Gastroesophageal sphincter (tissue), 4 donors: ENCODE results near the gene ATP1A3. TPM values are rescaled to one million over a fixed set of nuclear protein-coding genes. Genes with fewer than 3 reads are reported as not detected.
"Not testable (repeated sequence)": the region's sequence is repeated elsewhere in the genome, so short reads cannot be mapped to it uniquely, and the experiment has no call there.

ENCODE experiments used
- ATAC-seq: fragments of 150-250 bp; one replicate; pipeline ENCODE4 v1.9.1; 2016; ENCODE audit warnings: mild to moderate bottlenecking, moderate library complexity
- H3K27ac ChIP-seq, 4 donors: fragments of 200-600 bp; sonication (generic) in 3 of 4; 1 replicate in 3 of 4; 2 replicates in 1 of 4; pipeline ENCODE4 v1.5.1; 2016 to 2019
- H3K27me3 ChIP-seq: fragments of 200-600 bp; sonication (generic); one replicate; pipeline ENCODE4 v1.5.1; 2019
- H3K36me3 ChIP-seq, 2 donors: fragments of 200-600 bp; sonication (generic); one replicate each; pipeline ENCODE4 v1.5.1; 2019; ENCODE audit warnings: control low read depth in 1 of 2
- H3K4me1 ChIP-seq, 3 donors: fragments of 200-600 bp; sonication (generic); 1 replicate in 2 of 3; 2 replicates in 1 of 3; pipeline ENCODE4 v1.5.1; 2016 to 2019; ENCODE audit warnings: control low read depth in 2 of 3
- H3K4me3 ChIP-seq, 2 donors: fragments of 200-600 bp; sonication (generic); one replicate each; pipeline ENCODE4 v1.5.1; 2019; ENCODE audit warnings: mild to moderate bottlenecking in 1 of 2, moderate library complexity in 1 of 2
- H3K9me3 ChIP-seq, 3 donors: fragments of 200-600 bp; sonication (generic); one replicate each; pipeline ENCODE4 v1.5.1; 2017 to 2019; ENCODE audit warnings: control low read depth in 2 of 3
- CTCF ChIP-seq, 4 experiments: fragments of 200-600 bp in 2 of 4; fragments of 450-650 bp in 2 of 4; sonication (generic) in 1 of 4; IDR thresholded peaks; one replicate each; pipeline ENCODE4 v1.5.1; 2017 to 2019; ENCODE audit warnings: antibody characterized with exemption in 4 of 4, mild to moderate bottlenecking in 2 of 4, moderate library complexity in 2 of 4
- EP300 ChIP-seq: sonication (generic); formaldehyde crosslinking; IDR thresholded peaks from one replicate; pipeline ENCODE4 v1.6.1; 2017; ENCODE audit warnings: antibody characterized with exemption, mild to moderate bottlenecking
- POLR2A ChIP-seq, 2 donors: fragments of 450-650 bp; IDR thresholded peaks; one replicate each; pipeline ENCODE4 v1.6.1; 2017; ENCODE audit warnings: antibody characterized with exemption in 2 of 2, mild to moderate bottlenecking in 2 of 2, moderate library complexity in 1 of 2
- POLR2AphosphoS5 ChIP-seq: sonication (generic); formaldehyde crosslinking; IDR thresholded peaks from one replicate; pipeline ENCODE4 v1.6.1; 2017; ENCODE audit warnings: antibody characterized with exemption
- WGBS, 2 donors: methylation state at CpG; one replicate each; pipeline ENCODE4 v1.1.5; 2018; ENCODE audit warnings: low coverage in 1 of 2; 5-methylcytosine and 5-hydroxymethylcytosine counted together
- total RNA-seq, 4 donors: library from RNA; depleted of rRNA; stranded (reverse); fragments of >200 nt; gene quantifications; one replicate each; pipeline ENCODE4 v1.1.0, GENCODE V29; 2016

The ATP1A3 gene
- total RNA-seq, 4 donors from 2014 or later = 0.81 to 2.6 (median 1.1) TPM; not detected in 1

GRCh38 chr19:41997851-41998229, 3.8 kb upstream of the ATP1A3 start:
- WGBS, 2 donors = 0 to 2% methylated on average over 3 to 8 of the region's 14 CpGs
- H3K4me1 ChIP-seq = peaks cover 0 to 40% (median 19%) of the 10 kb centered on the region in 3 donors
- H3K27ac ChIP-seq = no peak overlapping the region
- H3K27me3 ChIP-seq = peaks cover 100% of the 10 kb centered on the region
- H3K4me3 ChIP-seq = no peak overlapping the region
- no peaks in the 10 kb centered on the region for H3K9me3 ChIP-seq
- no peak for TF ChIP-seq POLR2AphosphoS5
- TF ChIP-seq POLR2A (IDR thresholded peaks at IDR 0.05) = no peak
- no peak for TF ChIP-seq CTCF (IDR thresholded peaks at IDR 0.05)
- TF ChIP-seq EP300 = no peak
- no peak for ATAC-seq
- H3K36me3 ChIP-seq = peaks cover 0 to 18% of the 10 kb centered on the region in 2 donors

- H3K27ac ChIP-seq = no peak overlapping the region
- H3K9me3 ChIP-seq = no peaks in the 10 kb centered on the region
- H3K4me1 ChIP-seq = peaks cover 0 to 40% (median 19%) of the 10 kb centered on the region in 3 donors
- H3K27me3 ChIP-seq = peaks cover 100% of the 10 kb centered on the region
- no peak for TF ChIP-seq POLR2A (IDR thresholded peaks at IDR 0.05)
- TF ChIP-seq CTCF (IDR thresholded peaks at IDR 0.05) = no peak
- no peak for TF ChIP-seq POLR2AphosphoS5
- no peak for TF ChIP-seq EP300
- 1 to 2% methylated on average over 16 to 25 of the region's 35 CpGs for WGBS, 2 donors
- peak; percentile 40 for ATAC-seq
- H3K4me3 ChIP-seq = no peak overlapping the region
- peaks cover 0 to 13% of the 10 kb centered on the region in 2 donors for H3K36me3 ChIP-seq
Measured at GRCh38 chr19:41997121-41997850, 3.3 kb upstream of the ATP1A3 start.

GRCh38 chr19:41995959-41996797, 2.1 kb upstream of the ATP1A3 start:
- TF ChIP-seq POLR2AphosphoS5 (no peak), POLR2A (IDR thresholded peaks at IDR 0.05) (no peak), EP300 (no peak), CTCF (IDR thresholded peaks at IDR 0.05) (no peak)
- Histone ChIP-seq H3K9me3 (no peaks in the 10 kb centered on the region), H3K36me3 (peaks cover 0 to 2% of the 10 kb centered on the region in 2 donors), H3K4me3 (no peak overlapping the region), H3K27ac (no peak overlapping the region), H3K4me1 (peaks cover 0 to 40% (median 19%) of the 10 kb centered on the region in 3 donors), H3K27me3 (peaks cover 100% of the 10 kb centered on the region)
- ATAC-seq = no peak
- WGBS, 2 donors = 23 to 33% methylated on average over 5 to 6 of the region's 12 CpGs

- Histone ChIP-seq H3K9me3 (no peaks in the 10 kb centered on the region), H3K4me1 (peaks cover 0 to 40% (median 19%) of the 10 kb centered on the region in 3 donors), H3K4me3 (no peak overlapping the region), H3K36me3 (no peaks in the 10 kb centered on the region), H3K27ac (no peak overlapping the region), H3K27me3 (peaks cover 99% of the 10 kb centered on the region)
- no peak for TF ChIP-seq EP300
- no peak for ATAC-seq
- WGBS, 2 donors = 70 to 80% methylated on average over 8 to 15 of the region's 19 CpGs
Measured at GRCh38 chr19:41994994-41995958, 1.2 kb upstream of the ATP1A3 start.

GRCh38 chr19:41994521-41994971, 516 bp upstream of the ATP1A3 start:
- Histone ChIP-seq H3K4me1 (peaks cover 0 to 40% (median 19%) of the 10 kb centered on the region in 3 donors), H3K27me3 (peaks cover 92% of the 10 kb centered on the region), H3K4me3 (peak overlapping the region in 1 of 2 donors; percentile 50), H3K9me3 (no peaks in the 10 kb centered on the region), H3K27ac (no peak overlapping the region), H3K36me3 (no peaks in the 10 kb centered on the region)
- no peak for TF ChIP-seq EP300
- TF ChIP-seq CTCF (IDR thresholded peaks at IDR 0.05) = no peak
- no peak for TF ChIP-seq POLR2AphosphoS5
- no peak for TF ChIP-seq POLR2A (IDR thresholded peaks at IDR 0.05)
- WGBS, 2 donors = 29 to 36% methylated on average over 5 to 8 of the region's 13 CpGs
- no peak for ATAC-seq

- 70% methylated on average over 5 of the region's 11 CpGs; no CpG with 5 or more reads in 1 of the 2 donors for WGBS, 2 donors
- Histone ChIP-seq H3K4me1 (peaks cover 0 to 18% (median 10%) of the 10 kb centered on the region in 3 donors), H3K27me3 (peaks cover 67% of the 10 kb centered on the region)
- ATAC-seq, H3K27ac ChIP-seq, H3K9me3 ChIP-seq, H3K36me3 ChIP-seq, H3K4me3 ChIP-seq: not testable (repeated sequence)
Measured at GRCh38 chr19:41991925-41992569, 2.0 kb downstream of the ATP1A3 start.
